ENCODE measurements around the gene ABCB8.
"Not testable (repeated sequence)": the region's sequence is repeated elsewhere in the genome, so short reads cannot be mapped to it uniquely, and the experiment has no call there.

ABCB8 gene

DNA sequence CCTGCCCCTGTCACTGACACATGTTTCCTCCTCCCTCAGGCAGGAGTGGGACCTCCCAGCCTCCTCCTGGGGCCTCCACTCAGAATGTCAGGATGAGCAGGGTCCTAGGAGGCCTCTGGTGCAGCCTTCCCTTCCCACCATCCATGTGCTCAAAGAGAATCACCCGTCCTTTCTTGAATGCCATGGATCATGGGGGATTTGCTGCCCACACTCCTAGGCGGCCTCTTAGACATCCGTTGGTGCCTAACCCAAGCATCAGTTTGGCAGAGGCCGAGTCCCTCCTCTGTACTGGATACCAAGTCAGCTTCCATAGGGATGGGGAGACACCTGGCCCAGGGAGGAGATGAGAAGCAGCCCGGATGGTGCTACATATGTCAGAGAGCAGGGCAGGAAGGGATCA, 30.4 kb upstream of the ABCB8 start:
- no peak overlapping the region for H3K4me3 ChIP-seq (ENCODE audit: low read depth, low read length)

DNA sequence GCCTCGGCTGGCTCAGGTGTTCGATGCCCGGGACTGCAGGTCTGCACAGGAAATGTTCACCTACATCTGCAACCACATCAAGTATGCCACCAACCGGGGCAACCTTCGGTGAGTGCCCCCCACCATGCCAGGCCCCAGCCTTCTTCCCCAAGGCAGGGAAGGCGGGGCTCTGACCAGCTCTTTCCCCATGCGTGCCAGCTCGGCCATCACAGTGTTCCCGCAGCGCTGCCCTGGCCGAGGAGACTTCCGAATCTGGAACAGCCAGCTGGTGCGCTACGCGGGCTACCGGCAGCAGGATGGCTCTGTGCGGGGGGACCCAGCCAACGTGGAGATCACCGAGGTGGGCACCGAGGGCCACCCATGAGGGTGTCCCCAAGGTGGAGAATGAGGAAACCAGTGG, 29.9 kb upstream of the ABCB8 start:
- H3K4me3 ChIP-seq (ENCODE audit: low read depth, low read length), result no peak overlapping the region

DNA sequence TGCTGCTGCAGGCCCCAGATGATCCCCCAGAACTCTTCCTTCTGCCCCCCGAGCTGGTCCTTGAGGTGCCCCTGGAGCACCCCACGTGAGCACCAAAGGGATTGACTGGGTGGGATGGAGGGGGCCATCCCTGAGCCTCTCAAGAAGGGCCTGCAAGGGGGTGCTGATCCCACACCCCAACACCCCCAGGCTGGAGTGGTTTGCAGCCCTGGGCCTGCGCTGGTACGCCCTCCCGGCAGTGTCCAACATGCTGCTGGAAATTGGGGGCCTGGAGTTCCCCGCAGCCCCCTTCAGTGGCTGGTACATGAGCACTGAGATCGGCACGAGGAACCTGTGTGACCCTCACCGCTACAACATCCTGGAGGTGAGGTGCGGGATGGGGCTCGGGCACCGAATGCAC, 29.2 kb upstream of the ABCB8 start:
- no peak overlapping the region for H3K4me3 ChIP-seq (ENCODE audit: low read depth, low read length)

DNA sequence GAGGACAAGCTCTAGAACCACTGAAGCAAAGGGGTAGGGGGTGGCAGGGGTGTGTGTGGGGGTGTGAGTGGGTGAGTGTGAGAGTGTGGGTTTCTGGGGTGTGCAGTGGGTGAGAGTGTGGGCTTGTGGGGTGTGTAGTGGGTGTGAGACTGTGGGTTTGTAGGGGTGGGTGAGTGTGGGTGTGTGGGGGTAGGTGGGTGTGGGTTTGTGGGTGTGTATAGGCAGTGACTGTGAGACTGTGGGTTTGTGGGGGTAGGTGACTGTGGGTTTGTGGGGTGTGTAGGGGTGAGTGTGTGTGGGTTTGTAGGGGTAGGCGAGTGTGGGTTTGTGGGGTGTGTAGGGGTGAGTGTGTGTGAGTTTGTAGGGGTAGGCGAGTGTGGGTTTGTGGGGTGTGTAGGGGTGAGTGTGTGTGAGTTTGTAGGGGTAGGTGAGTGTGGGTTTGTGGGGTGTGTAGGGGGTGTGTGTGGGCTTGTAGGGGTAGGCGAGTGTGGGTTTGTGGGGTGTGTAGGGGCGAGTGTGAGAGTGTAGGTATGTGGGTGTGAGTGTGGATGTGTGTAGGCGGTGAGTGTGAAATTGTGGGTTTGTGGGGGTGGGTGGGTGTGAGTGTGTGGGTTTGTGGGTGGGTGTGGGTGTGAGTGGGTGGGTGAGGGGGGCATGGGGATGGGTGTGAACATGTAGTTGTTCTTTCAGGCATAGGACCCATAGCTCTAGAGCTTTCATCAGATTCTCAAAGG, 28.6 kb upstream of the ABCB8 start:
- no peak overlapping the region for H3K4me3 ChIP-seq (ENCODE audit: low read depth, low read length)

DNA sequence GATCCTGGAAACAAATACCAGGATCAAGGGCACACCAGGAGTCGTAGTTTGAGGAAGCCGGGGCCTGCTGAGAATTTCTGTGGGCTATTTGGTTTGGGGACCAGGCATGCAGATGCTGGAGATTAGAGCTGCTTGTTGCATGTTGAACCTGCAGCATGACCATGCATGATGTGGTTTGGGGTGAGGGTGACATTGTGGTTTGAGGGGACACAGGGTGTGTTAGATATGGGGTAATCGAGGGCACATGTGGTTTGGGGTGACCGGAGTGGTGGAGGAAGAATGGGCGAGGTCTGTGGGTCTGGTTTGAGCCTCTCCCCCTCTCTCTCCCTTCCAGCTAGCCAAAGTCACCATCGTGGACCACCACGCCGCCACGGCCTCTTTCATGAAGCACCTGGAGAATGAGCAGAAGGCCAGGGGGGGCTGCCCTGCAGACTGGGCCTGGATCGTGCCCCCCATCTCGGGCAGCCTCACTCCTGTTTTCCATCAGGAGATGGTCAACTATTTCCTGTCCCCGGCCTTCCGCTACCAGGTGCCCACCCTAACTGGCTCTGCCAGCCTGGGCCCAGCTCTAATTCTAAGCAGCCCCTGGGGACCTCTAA, 27.3 kb upstream of the ABCB8 start:
- no peak overlapping the region for H3K4me3 ChIP-seq (ENCODE audit: low read depth, low read length)

DNA sequence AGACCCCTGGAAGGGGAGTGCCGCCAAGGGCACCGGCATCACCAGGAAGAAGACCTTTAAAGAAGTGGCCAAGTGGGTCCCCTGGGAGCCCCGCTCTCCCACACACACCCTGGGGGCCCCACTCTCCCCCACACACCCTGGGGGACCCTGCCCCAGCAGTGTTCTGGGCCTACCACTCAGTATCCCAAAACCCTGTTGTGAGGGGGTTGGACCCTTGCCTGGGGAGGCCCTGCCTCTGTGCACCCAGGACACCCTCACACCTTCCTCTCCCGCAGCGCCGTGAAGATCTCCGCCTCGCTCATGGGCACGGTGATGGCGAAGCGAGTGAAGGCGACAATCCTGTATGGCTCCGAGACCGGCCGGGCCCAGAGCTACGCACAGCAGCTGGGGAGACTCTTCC, 26.7 kb upstream of the ABCB8 start:
- H3K4me3 ChIP-seq (ENCODE audit: low read depth, low read length), result no peak overlapping the region

DNA sequence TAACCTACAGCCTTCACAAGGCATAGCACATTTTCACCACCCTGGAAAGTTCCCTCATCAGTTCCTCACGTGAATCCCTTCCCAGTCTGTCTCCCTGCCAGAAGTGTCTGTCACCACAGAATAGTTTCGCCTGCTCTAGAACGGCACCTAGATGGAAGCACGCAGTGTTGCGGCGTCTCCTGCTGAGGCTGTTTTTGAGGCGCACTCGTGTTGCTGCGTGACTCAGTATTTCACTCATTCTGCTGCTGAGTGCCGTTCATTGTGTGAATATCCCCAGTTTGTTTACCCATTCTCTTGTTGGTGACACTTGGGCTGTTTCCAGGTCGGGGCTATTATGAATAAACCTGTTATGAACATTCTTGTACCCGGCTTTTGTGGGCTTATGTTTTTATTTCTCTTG, 24.7 kb upstream of the ABCB8 start:
- no peak overlapping the region for H3K4me3 ChIP-seq (ENCODE audit: low read depth, low read length)

DNA sequence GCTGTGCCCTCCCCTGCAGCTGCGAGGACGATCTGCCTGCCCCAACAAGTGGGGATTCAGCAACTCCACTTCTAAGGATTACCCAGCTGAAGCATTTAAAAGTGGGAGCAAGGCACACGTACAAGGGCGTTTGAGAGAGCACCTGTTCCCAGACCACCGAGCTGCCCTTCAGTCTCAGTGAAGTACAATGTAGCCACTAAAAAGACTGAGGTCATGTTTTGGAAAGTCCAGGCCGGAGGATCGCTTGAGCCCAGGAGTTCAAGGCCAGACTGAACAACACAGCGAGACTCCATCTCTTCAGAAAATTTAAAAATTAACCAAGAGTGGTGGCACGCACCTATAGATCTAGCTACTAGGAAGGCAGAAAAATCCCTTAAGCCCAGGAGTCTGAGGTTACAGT, 22.7 kb upstream of the ABCB8 start:
- no peak overlapping the region for H3K4me3 ChIP-seq (ENCODE audit: low read depth, low read length)

DNA sequence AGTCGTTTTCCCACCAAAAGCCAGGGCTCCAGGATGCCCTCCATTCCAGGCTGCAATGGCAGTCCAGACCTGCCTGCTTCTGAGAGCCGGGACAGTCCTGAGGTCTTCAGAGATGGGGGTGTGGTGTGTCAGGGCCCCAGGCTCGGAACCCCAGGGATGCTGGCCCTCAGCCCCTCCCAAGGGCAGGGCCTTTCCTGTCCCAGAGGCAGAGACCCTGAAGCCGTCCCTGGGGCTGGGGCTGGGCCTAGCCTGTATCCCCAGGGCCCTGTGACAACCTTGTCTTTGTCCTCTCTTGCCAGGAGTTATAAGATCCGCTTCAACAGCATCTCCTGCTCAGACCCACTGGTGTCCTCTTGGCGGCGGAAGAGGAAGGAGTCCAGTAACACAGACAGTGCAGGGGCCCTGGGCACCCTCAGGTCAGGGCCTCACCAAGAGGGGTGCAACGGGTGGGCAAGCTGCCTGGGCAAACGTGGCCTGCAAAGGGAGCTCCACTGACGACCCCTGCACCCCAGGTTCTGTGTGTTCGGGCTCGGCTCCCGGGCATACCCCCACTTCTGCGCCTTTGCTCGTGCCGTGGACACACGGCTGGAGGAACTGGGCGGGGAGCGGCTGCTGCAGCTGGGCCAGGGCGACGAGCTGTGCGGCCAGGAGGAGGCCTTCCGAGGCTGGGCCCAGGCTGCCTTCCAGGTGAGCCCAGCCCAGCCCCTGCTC, 21.5 kb upstream of the ABCB8 start:
- H3K4me3 ChIP-seq (ENCODE audit: low read depth, low read length), result no peak overlapping the region

DNA sequence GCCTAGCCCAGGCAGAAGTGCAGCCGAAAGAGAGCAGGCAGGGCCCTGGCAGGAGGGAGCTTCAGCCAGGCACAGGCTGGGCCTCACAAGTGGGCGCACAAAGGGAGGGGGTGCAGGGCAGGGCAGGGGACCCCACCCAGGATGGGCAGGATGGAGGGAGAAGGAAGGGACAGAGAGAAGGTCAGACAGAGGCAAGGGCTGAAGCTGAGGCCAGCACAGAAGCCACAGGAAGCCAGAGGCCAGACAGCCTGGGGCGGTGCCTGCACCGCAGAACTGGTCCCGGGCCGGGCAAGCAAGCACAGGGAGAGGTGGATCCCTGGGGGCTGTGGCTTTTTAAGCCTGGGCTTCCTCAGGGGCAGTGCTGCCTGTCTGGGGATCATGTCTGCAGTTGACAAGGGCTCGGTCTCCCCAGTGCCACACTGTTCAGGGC, 20.8 kb upstream of the ABCB8 start:
- no peak overlapping the region for H3K4me3 ChIP-seq (ENCODE audit: low read depth, low read length)

DNA sequence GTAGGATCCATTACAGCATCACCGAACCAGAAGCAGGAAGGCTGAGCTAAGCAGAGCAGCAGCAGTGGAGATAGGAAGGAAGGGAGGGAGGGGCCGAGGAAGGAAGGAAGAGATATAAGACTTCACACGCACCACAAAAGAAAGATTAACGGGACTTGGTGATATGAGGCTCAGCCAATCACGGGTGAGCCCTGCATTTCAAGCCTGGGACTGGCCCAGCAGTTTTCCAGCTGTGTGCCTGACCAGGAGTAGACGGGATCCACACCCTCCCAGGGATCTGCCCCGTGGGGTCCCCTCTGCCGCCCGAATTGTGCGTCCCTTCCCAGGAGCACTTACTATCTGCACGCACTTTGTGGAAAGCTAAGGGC, 20.1 kb upstream of the ABCB8 start:
- no peak overlapping the region for H3K4me3 ChIP-seq (ENCODE audit: low read depth, low read length)

DNA sequence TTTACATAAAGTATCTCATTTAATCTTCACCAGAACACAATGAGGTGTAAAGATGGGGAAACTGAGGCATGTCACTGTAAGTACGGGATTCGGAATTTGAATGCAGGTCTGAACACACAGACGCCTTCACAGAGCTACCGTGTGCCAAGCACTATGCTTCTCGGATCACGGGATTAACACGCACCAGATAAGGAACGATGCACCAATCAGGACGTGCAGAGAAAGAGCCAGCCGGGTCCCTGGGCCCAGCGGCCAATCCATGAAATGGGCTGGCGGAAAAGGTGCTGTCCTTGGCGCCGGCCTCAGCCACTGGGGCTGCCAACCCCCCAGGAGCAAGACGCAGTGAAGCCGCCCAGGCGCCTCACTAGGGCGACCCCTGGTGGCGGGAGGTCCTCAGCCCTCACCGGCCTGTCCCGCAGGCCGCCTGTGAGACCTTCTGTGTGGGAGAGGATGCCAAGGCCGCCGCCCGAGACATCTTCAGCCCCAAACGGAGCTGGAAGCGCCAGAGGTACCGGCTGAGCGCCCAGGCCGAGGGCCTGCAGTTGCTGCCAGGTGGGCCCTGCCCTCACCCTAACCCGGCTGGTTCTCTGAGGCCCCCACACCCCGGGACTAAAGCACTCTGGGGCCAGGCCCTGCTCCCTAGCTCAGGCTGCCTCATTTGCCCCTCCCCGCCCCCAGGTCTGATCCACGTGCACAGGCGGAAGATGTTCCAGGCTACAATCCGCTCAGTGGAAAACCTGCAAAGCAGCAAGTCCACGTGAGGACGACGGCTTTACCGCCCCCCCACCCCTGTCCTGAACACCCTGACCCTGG, 19.5 kb upstream of the ABCB8 start:
- no peak overlapping the region for H3K4me3 ChIP-seq (ENCODE audit: low read depth, low read length)

DNA sequence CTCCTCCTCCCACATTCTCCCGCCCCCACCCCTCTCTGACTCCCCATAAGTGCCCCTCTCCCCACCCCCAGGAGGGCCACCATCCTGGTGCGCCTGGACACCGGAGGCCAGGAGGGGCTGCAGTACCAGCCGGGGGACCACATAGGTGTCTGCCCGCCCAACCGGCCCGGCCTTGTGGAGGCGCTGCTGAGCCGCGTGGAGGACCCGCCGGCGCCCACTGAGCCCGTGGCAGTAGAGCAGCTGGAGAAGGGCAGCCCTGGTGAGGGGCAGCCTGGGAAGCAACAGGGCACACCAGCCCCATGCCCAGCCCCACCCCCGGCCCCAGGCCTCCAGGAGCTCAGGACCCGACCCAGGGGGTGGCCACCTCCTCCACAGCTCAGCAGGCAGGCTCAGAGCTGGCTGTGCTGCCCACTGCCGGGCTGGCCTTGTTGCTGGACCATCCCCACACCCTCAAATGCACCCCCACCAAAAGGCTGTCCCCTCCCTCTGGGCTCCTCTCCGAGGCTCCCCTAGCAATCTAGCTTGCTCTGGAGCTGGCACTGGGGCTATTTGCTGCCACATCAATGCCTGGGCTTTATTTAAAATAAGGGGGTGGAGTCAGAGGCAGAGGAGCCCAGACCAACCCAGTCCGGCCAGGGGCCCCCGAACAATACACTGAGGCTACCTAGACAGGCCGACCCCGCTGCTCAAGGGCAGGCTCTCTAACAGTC, 18.8 kb upstream of the ABCB8 start:
- H3K4me3 ChIP-seq (ENCODE audit: low read depth, low read length), result no peak overlapping the region

DNA sequence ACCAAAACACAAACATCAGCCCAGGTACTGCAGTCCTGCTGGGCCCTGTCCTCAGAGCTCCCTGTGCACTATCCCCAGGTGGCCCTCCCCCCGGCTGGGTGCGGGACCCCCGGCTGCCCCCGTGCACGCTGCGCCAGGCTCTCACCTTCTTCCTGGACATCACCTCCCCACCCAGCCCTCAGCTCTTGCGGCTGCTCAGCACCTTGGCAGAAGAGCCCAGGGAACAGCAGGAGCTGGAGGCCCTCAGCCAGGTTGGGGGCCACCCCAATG, 18.3 kb upstream of the ABCB8 start:
- no peak overlapping the region for H3K4me3 ChIP-seq (ENCODE audit: low read depth, low read length)

DNA sequence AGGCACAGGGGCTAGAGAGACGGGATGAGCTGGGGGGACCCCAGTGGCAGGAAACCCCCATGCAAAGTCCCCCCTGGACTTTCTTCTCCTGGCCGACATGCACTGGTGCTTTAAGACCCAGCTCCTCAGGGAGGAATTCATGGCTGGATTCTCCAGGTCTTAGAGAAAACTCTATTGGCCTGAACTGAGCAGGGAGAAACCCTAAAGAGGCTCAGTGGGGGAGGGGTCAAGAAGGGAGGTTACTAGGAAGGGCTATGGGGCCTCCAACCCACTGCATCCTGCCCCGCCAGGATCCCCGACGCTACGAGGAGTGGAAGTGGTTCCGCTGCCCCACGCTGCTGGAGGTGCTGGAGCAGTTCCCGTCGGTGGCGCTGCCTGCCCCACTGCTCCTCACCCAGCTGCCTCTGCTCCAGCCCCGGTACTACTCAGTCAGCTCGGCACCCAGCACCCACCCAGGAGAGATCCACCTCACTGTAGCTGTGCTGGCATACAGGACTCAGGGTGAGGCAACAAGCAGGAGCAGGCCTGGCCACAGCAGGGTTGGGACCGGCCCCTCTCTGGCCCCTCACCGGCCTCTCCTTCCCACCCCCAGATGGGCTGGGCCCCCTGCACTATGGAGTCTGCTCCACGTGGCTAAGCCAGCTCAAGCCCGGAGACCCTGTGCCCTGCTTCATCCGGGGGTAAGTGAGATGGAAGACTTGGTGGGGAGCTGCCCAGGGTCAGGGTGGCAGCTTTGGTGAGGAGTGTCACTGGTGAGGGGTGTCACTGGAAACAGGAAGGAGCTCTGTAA, 17.7 kb upstream of the ABCB8 start:
- no peak overlapping the region for H3K4me3 ChIP-seq (ENCODE audit: low read depth, low read length)

DNA sequence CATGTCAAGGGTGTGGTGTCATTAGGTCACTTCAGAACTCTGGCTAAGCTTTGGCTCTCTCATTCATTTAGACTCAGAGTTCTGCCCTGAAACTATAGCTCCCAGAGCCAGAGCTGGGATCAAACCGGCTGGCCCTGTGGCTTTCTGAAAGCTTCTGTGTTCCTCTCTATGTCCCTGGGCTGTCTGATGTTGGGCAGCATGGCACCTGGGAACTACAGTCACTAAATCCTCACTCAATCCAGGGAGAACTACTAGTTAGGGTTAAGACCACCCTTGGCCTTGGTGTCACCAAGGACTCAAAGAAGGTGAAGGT, 17.2 kb upstream of the ABCB8 start:
- H3K4me3 ChIP-seq (ENCODE audit: low read depth, low read length), result no peak overlapping the region

DNA sequence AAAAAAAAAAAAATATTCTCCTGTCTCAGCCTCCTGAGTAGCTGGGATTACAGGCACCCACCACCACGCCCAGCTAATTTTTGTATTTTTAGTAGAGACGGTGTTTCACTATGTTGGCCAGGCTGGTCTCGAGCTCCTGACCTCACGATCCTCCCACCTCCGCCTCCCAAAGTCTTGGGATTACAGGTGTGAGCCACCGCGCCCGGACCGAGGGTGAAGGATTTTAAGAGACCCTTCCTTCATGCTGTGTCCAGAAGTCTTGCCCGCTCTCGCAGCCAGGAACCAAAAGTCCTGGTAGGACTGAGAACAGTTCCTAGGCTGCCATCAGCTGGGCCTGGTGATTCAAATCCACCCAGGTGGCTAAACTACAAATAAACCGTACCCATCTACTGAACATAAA, 16.6 kb upstream of the ABCB8 start:
- not testable (repeated sequence) for H3K4me3 ChIP-seq (ENCODE audit: low read depth, low read length)

DNA sequence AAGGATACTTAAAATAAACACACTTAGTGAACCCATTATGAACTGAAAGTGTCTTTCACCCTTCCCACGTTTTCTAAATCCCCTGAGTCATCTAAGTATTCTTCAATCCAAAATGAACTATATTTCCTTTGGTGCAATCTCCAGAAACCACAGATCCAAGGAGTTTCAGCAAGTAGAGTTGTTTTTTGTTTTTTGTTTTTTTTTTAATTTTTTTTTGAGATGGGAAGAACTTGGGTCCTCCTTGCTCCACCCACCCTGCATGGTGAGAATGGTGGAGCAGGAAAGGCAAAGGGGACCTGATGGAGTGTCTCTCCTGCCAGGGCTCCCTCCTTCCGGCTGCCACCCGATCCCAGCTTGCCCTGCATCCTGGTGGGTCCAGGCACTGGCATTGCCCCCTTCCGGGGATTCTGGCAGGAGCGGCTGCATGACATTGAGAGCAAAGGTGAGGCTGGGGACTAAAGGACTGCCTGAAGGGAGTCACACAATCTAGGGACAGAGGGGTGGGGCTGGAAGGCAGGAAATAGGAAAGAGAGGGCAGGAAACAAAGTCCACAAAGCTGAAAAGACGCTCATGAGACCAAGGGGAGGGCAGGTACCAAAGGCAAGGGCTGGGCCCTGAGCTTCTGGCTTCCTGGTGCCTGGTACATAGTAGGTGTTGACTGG, 16.1 kb upstream of the ABCB8 start:
- no peak overlapping the region for H3K4me3 ChIP-seq (ENCODE audit: low read depth, low read length)

DNA sequence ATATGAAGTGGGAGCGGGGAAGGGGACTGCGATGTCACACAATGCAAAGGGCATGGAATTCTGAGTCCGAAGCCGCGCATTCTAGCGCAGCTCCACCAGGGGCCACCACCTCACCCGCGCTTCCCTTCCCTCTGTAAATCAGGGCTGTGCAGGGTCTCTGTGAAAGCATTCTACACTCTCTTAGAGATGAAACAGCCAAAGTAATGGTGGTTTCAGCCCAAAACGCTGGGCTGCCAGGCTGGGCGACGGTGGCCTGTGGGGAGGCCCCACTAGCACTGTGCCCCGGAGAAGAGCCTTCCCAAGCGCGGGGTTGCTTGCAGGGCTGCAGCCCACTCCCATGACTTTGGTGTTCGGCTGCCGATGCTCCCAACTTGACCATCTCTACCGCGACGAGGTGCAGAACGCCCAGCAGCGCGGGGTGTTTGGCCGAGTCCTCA, 15.3 kb upstream of the ABCB8 start:
- no peak overlapping the region for H3K4me3 ChIP-seq (ENCODE audit: low read depth, low read length)

DNA sequence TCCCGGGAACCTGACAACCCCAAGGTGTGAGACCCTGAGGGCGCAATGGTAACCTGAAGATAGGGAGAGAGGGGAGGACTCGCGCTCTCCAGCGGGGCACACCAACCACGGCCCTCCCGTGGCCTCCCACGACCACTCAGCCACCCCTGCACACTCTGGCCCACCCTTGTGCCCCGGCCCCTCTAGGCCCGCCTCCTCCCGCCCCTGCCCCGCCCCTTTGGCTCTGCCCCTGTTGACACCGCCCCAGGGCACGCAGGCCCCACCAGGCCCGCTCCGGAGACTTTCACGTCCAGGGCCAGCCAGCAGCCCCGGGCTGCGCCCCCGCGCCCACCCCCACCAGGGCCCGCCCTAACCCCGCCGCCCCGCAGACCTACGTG, 14.9 kb upstream of the ABCB8 start:
- H3K4me3 ChIP-seq (ENCODE audit: low read depth, low read length), result no peak overlapping the region

Data from iPS-11a (cell line).